Adrenal gland (tissue), 5 donors: ENCODE data around the gene FKTN.

Experiments
- POLR2A ChIP-seq, 2 donors: fragments of 450-650 bp; IDR thresholded peaks; one replicate each; pipeline ENCODE4 v1.6.1; 2017; ENCODE audit warnings: antibody characterized with exemption in 2 of 2, mild to moderate bottlenecking in 2 of 2, moderate library complexity in 1 of 2
- TF ChIP-seq, protein P1 (sequence below), 6 experiments: fragments of 450-650 bp in 4 of 6; fragments of 200-600 bp in 2 of 6; sonication (generic) in 1 of 6; IDR thresholded peaks; 1 replicate in 5 of 6; 2 replicates in 1 of 6; pipeline versions ENCODE4 v1.5.1 to v1.8.0; 2016 to 2021; ENCODE audit warnings: antibody characterized with exemption in 6 of 6, mild to moderate bottlenecking in 2 of 6, moderate library complexity in 1 of 6
- donor health status: DM: no; HTN: no; CAD: no.

DNA sequence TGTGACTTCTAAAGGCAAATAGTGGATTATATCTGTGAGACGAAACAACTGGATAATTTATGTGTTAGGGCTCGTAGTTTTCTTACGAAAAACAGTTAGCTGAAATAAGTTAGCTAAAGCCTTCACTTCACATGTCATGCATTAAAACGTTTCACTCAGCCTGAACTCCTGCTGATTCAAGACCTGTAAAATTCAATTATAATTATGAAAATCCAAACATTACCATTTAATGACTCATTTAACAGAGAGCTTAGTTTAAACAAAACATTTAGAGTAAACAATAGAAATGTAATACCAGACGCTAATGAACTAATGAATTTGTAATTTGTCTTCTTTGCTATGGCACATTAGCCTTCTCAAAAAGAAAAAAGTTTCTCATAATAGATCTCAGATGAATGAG lies 106.0 kb downstream of the FKTN start:
- TF ChIP-seq, protein P1, sequence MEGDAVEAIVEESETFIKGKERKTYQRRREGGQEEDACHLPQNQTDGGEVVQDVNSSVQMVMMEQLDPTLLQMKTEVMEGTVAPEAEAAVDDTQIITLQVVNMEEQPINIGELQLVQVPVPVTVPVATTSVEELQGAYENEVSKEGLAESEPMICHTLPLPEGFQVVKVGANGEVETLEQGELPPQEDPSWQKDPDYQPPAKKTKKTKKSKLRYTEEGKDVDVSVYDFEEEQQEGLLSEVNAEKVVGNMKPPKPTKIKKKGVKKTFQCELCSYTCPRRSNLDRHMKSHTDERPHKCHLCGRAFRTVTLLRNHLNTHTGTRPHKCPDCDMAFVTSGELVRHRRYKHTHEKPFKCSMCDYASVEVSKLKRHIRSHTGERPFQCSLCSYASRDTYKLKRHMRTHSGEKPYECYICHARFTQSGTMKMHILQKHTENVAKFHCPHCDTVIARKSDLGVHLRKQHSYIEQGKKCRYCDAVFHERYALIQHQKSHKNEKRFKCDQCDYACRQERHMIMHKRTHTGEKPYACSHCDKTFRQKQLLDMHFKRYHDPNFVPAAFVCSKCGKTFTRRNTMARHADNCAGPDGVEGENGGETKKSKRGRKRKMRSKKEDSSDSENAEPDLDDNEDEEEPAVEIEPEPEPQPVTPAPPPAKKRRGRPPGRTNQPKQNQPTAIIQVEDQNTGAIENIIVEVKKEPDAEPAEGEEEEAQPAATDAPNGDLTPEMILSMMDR (IDR thresholded peaks at IDR 0.05), result no peak
- no peak for TF ChIP-seq POLR2A (IDR thresholded peaks at IDR 0.05)
